HEK293T (cell line): Measurements from ENCODE around the gene KLRG1.

ENCODE experiments used
- ARNT ChIP-seq: fragments of 450-650 bp; IDR thresholded peaks from 2 replicates; pipeline ENCODE4 v1.6.1; 2017; ENCODE audit warnings: mild to moderate bottlenecking
- BHLHE40 ChIP-seq: fragments of 450-650 bp; IDR thresholded peaks from 2 replicates; pipeline ENCODE4 v1.6.1; 2016; ENCODE audit warnings: mild to moderate bottlenecking, moderate library complexity, borderline replicate concordance
- ELF4 ChIP-seq: fragments of 450-650 bp; IDR thresholded peaks from 2 replicates; pipeline ENCODE4 v1.6.1; 2017; ENCODE audit warnings: antibody characterized with exemption
- FOXA1 ChIP-seq: fragments of 450-650 bp; IDR thresholded peaks from 2 replicates; pipeline ENCODE4 v1.6.1; 2016; ENCODE audit warnings: mild to moderate bottlenecking
- FOXM1 ChIP-seq: fragments of 450-650 bp; IDR thresholded peaks from 2 replicates; pipeline ENCODE4 v1.6.1; 2017; ENCODE audit warnings: mild to moderate bottlenecking, borderline replicate concordance
- HDGF ChIP-seq: fragments of 450-650 bp; IDR thresholded peaks from 2 replicates; pipeline ENCODE4 v1.6.1; 2017; ENCODE audit warnings: antibody characterized with exemption, borderline replicate concordance
- L3MBTL2 ChIP-seq: fragments of 450-650 bp; conservative IDR thresholded peaks from 2 replicates; pipeline ENCODE4 v1.6.1; 2016; ENCODE audit warnings: mild to moderate bottlenecking
- LEF1 ChIP-seq: fragments of 450-650 bp; IDR thresholded peaks from 2 replicates; pipeline ENCODE4 v1.6.1; 2017; ENCODE audit warnings: mild to moderate bottlenecking, borderline replicate concordance
- NFRKB ChIP-seq: fragments of 450-650 bp; IDR thresholded peaks from 2 replicates; pipeline ENCODE4 v1.6.1; 2016; ENCODE audit warnings: mild to moderate bottlenecking, moderate library complexity
- PKNOX1 ChIP-seq: fragments of 450-650 bp; IDR thresholded peaks from 2 replicates; pipeline ENCODE4 v1.6.1; 2016
- SP1 ChIP-seq: fragments of 450-650 bp; IDR thresholded peaks from 2 replicates; pipeline ENCODE4 v1.6.1; 2017
- SUZ12 ChIP-seq: fragments of 450-650 bp; IDR thresholded peaks from 2 replicates; pipeline ENCODE4 v1.6.1; 2016; ENCODE audit warnings: mild to moderate bottlenecking
- TARDBP ChIP-seq: fragments of 450-650 bp; IDR thresholded peaks from 2 replicates; pipeline ENCODE4 v1.6.1; 2016
- ZNF384 ChIP-seq: fragments of 450-650 bp; IDR thresholded peaks from 2 replicates; pipeline ENCODE4 v1.6.1; 2016

- TF ChIP-seq SUZ12 (no peak), NFRKB (no peak), ARNT (no peak), TARDBP (no peak), FOXM1 (no peak), ELF4 (no peak), L3MBTL2 (no peak), SP1 (no peak), PKNOX1 (no peak), ZNF384 (no peak), BHLHE40 (no peak), FOXA1 (no peak), LEF1 (no peak), HDGF (no peak)
Measured at GRCh38 chr12:8969861-8970411, 19.4 kb upstream of the KLRG1 start.
